ENCODE measurements around the gene CPLX3. TPM values are rescaled to one million over a fixed set of nuclear protein-coding genes. Genes with fewer than 3 reads are reported as not detected.
A peak's percentile ranks its signal among the peaks of the same experiment; 100 is the strongest.

CPLX3 gene
- total and polyA plus RNA-seq, 10 of the 15 experiments (the other 5 are each of a cell fraction or from before 2014, with no cell fraction given) = 0.02 to 0.04 TPM; not detected in 8

DNA sequence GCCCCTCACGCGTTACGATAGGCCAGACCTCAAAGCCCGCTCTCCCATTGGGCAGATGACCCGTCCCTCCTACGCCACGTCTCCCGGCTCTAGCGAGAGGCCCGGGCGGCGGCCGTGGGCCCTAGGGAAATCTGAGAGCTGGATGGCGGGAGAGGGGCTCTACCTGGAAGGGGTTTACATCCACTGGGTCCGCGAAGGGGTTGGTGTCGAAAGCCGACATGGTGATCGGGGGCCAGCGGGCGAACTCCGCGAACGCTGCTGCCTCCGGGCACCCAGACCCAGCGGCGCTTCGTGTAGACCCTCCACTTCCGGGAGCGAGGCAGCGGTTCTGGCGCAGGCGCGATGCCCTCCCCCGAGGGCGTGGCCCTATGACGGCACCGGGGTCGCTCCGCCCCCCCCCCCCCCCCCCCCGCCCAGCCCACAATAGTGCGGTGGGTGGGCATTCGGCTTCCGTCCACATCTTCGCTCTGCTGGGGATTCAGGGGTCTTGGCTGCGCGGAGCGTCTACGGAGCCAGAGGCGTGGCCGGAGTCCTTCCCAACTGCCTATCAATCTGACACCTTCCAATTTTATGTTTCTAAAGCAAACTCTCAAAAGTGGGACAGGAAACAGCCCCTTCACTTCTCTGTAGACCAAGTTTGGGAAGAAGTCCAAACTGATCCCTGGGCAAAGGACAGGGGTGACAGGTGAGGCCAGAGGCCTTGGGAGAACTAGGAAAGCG lies 46.8 kb downstream of the CPLX3 start, which contains the start of gene SCAMP2 (continued):
- TF ChIP-seq SKIL (IDR thresholded peaks at IDR 0.05; ENCODE audit: low read depth, poor library complexity, severe bottlenecking) = peak; percentile 59
- TF ChIP-seq STAT1 (conservative IDR thresholded peaks at IDR 0.05) = peak; percentile 84; the same call in 1 of the 2 replicates
- peak; percentile 93 for TF ChIP-seq NBN (IDR thresholded peaks at IDR 0.05)
- TF ChIP-seq SUPT20H (IDR thresholded peaks at IDR 0.05; ENCODE audit: borderline replicate concordance, control insufficient read depth, low read depth, low read length) = no peak
- peak; percentile 21; the same call in 1 of the 3 replicates for TF ChIP-seq POU2F2 (IDR thresholded peaks at IDR 0.05; ENCODE audit: borderline replicate concordance, low read depth, low read length)
- no peak for TF ChIP-seq SMC3 (IDR thresholded peaks at IDR 0.05; ENCODE audit: borderline replicate concordance, low read length)
- TF ChIP-seq E2F8 (IDR thresholded peaks at IDR 0.05; ENCODE audit: low read depth, partially characterized antibody) = peak; percentile 72
- no peak for TF ChIP-seq RFX5 (IDR thresholded peaks at IDR 0.05; ENCODE audit: low read depth, low read length)
- TF ChIP-seq, protein P1, sequence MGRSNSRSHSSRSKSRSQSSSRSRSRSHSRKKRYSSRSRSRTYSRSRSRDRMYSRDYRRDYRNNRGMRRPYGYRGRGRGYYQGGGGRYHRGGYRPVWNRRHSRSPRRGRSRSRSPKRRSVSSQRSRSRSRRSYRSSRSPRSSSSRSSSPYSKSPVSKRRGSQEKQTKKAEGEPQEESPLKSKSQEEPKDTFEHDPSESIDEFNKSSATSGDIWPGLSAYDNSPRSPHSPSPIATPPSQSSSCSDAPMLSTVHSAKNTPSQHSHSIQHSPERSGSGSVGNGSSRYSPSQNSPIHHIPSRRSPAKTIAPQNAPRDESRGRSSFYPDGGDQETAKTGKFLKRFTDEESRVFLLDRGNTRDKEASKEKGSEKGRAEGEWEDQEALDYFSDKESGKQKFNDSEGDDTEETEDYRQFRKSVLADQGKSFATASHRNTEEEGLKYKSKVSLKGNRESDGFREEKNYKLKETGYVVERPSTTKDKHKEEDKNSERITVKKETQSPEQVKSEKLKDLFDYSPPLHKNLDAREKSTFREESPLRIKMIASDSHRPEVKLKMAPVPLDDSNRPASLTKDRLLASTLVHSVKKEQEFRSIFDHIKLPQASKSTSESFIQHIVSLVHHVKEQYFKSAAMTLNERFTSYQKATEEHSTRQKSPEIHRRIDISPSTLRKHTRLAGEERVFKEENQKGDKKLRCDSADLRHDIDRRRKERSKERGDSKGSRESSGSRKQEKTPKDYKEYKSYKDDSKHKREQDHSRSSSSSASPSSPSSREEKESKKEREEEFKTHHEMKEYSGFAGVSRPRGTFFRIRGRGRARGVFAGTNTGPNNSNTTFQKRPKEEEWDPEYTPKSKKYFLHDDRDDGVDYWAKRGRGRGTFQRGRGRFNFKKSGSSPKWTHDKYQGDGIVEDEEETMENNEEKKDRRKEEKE (IDR thresholded peaks at IDR 0.05) = no peak
- TF ChIP-seq NRF1 (conservative IDR thresholded peaks at IDR 0.05; ENCODE audit: low read depth, low read length) = peak; percentile 56
- TF ChIP-seq GABPA (IDR thresholded peaks at IDR 0.05; ENCODE audit: low read depth) = no peak
- TF ChIP-seq CTCF (IDR thresholded peaks at IDR 0.05 in 2 of 3, conservative IDR thresholded peaks at IDR 0.05 in 1 of 3; ENCODE audit: control insufficient read depth in 2 of 3, extremely low read depth in 1 of 3, insufficient read depth in 1 of 3, low read depth in 3 of 3, low read length in 3 of 3) = no peak
- TF ChIP-seq ZZZ3 (IDR thresholded peaks at IDR 0.05; ENCODE audit: control insufficient read depth, insufficient read length, low read depth) = no peak
- TF ChIP-seq, protein P2, sequence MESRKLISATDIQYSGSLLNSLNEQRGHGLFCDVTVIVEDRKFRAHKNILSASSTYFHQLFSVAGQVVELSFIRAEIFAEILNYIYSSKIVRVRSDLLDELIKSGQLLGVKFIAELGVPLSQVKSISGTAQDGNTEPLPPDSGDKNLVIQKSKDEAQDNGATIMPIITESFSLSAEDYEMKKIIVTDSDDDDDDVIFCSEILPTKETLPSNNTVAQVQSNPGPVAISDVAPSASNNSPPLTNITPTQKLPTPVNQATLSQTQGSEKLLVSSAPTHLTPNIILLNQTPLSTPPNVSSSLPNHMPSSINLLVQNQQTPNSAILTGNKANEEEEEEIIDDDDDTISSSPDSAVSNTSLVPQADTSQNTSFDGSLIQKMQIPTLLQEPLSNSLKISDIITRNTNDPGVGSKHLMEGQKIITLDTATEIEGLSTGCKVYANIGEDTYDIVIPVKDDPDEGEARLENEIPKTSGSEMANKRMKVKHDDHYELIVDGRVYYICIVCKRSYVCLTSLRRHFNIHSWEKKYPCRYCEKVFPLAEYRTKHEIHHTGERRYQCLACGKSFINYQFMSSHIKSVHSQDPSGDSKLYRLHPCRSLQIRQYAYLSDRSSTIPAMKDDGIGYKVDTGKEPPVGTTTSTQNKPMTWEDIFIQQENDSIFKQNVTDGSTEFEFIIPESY (IDR thresholded peaks at IDR 0.05) = no peak
- no peak for TF ChIP-seq IRF5 (IDR thresholded peaks at IDR 0.05; ENCODE audit: borderline replicate concordance)

Measured in GM12878 (cell line).